ENCODE measurements around the gene AMMECR1L.

The AMMECR1L gene

GRCh38 chr2:127873707-127874303 is 12.0 kb downstream of the AMMECR1L start:
- Histone ChIP-seq H3K4ac (ENCODE audit: low read depth in 1 of 2, low read length in 2 of 2) (no peak overlapping the region), H3K27ac (ENCODE audit: low read length, poor library complexity, severe bottlenecking) (no peak overlapping the region), H3K4me3 (ENCODE audit: insufficient read depth in 1 of 2, low read depth in 1 of 2, low read length in 2 of 2) (no peak overlapping the region), H2BK15ac (ENCODE audit: low read depth, poor library complexity, severe bottlenecking) (no peak overlapping the region), H3K27me3 (ENCODE audit: control insufficient read depth in 1 of 2, insufficient read depth in 1 of 2, low read length in 2 of 2) (no peaks in the 10 kb centered on the region), H3K23ac (ENCODE audit: low read length in 2 of 2) (no peak overlapping the region), H3K18ac (ENCODE audit: low read depth in 1 of 2, low read length in 2 of 2) (no peak overlapping the region), H3K79me1 (replicated peaks; ENCODE audit: low read length, poor library complexity, severe bottlenecking) (peaks cover 24% of the 10 kb centered on the region), H2BK5ac (ENCODE audit: low read depth, low read length, poor library complexity, severe bottlenecking) (no peak overlapping the region), H2AFZ (ENCODE audit: low read depth, low read length) (no peak overlapping the region), H3K4me2 (ENCODE audit: low read length, poor library complexity, severe bottlenecking) (no peak overlapping the region), H2BK12ac (ENCODE audit: low read length in 2 of 2) (no peak overlapping the region), H4K8ac (ENCODE audit: low read length) (no peak overlapping the region), H3K9ac (ENCODE audit: low read length) (no peak overlapping the region), H2BK120ac (ENCODE audit: low read depth, low read length) (no peak overlapping the region), H2AK5ac (ENCODE audit: low read length, severe bottlenecking) (no peak overlapping the region), H4K91ac (ENCODE audit: low read length) (no peak overlapping the region), H3K4me1 (ENCODE audit: control insufficient read depth, insufficient read depth, low read depth, low read length) (peaks cover 5% of the 10 kb centered on the region), H3K14ac (ENCODE audit: low read length in 2 of 2) (no peak overlapping the region), H3K9me3 (ENCODE audit: control insufficient read depth, low read length) (no peaks in the 10 kb centered on the region), H3K36me3 (ENCODE audit: control insufficient read depth in 1 of 2, insufficient read depth in 2 of 2, low read depth in 1 of 2, low read length in 2 of 2) (peaks cover 28 to 50% of the 10 kb centered on the region in 2 experiments)
- 96% methylated on average over 14 of the region's 14 CpGs for WGBS
- DNase-seq, result no peak

GRCh38 chr2:127872354-127872753 is 13.4 kb downstream of the AMMECR1L start:
- H3K18ac ChIP-seq (ENCODE audit: low read depth in 1 of 2, low read length in 2 of 2), result no peak overlapping the region
- DNase-seq, result no peak
- H3K36me3 ChIP-seq (ENCODE audit: control insufficient read depth in 1 of 2, insufficient read depth in 2 of 2, low read depth in 1 of 2, low read length in 2 of 2), result peaks cover 34 to 58% of the 10 kb centered on the region in 2 experiments
- H4K8ac ChIP-seq (ENCODE audit: low read length), result no peak overlapping the region
- H2BK120ac ChIP-seq (ENCODE audit: low read depth, low read length), result no peak overlapping the region
- H2BK15ac ChIP-seq (ENCODE audit: low read depth, poor library complexity, severe bottlenecking), result no peak overlapping the region
- peaks cover 27% of the 10 kb centered on the region for H3K79me1 ChIP-seq (replicated peaks; ENCODE audit: low read length, poor library complexity, severe bottlenecking)
- no peak overlapping the region for H3K23ac ChIP-seq (ENCODE audit: low read length in 2 of 2)
- no peaks in the 10 kb centered on the region for H3K9me3 ChIP-seq (ENCODE audit: control insufficient read depth, low read length)
- no peak overlapping the region for H2BK5ac ChIP-seq (ENCODE audit: low read depth, low read length, poor library complexity, severe bottlenecking)
- no peaks in the 10 kb centered on the region for H3K27me3 ChIP-seq (ENCODE audit: control insufficient read depth in 1 of 2, insufficient read depth in 1 of 2, low read length in 2 of 2)
- peaks cover 3% of the 10 kb centered on the region for H3K4me1 ChIP-seq (ENCODE audit: control insufficient read depth, insufficient read depth, low read depth, low read length)
- H2BK12ac ChIP-seq (ENCODE audit: low read length in 2 of 2), result no peak overlapping the region
- H3K4me3 ChIP-seq (ENCODE audit: insufficient read depth in 1 of 2, low read depth in 1 of 2, low read length in 2 of 2), result no peak overlapping the region
- H2AFZ ChIP-seq (ENCODE audit: low read depth, low read length), result no peak overlapping the region
- peak overlapping the region in 1 of 2 experiments; percentile 12 for H3K14ac ChIP-seq (ENCODE audit: low read length in 2 of 2)
- H3K4me2 ChIP-seq (ENCODE audit: low read length, poor library complexity, severe bottlenecking), result no peak overlapping the region
- no peak overlapping the region for H2AK5ac ChIP-seq (ENCODE audit: low read length, severe bottlenecking)
- H4K91ac ChIP-seq (ENCODE audit: low read length), result no peak overlapping the region
- no peak overlapping the region for H3K4ac ChIP-seq (ENCODE audit: low read depth in 1 of 2, low read length in 2 of 2)
- no peak overlapping the region for H3K27ac ChIP-seq (ENCODE audit: low read length, poor library complexity, severe bottlenecking)
- no peak overlapping the region for H3K9ac ChIP-seq (ENCODE audit: low read length)

DNA sequence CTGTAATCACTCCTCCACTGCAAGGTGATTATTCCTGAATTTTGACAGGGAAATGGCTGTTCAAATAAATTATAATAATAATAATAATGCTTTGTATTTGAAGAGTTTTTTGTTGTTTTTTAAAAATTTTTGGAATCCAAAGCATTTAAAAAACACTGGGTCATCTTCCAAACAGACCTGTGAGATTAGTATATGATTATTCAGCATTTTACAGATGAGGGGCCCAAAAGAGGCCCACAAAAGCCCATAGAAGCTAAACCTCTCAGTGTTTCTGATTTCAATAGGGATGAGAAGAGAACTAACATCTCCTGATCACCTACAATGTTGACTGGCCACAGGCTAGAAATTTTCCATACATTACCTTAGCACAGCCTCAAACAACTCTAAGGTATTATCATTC is 19.8 kb downstream of the AMMECR1L start:
- no peak overlapping the region for H2BK120ac ChIP-seq (ENCODE audit: low read depth, low read length)
- no peak overlapping the region for H2BK12ac ChIP-seq (ENCODE audit: low read length in 2 of 2)
- H3K79me1 ChIP-seq (replicated peaks; ENCODE audit: low read length, poor library complexity, severe bottlenecking), result peaks cover 37% of the 10 kb centered on the region
- H3K4me3 ChIP-seq (ENCODE audit: insufficient read depth in 1 of 2, low read depth in 1 of 2, low read length in 2 of 2), result no peak overlapping the region
- DNase-seq, result no peak
- peaks cover 42 to 86% of the 10 kb centered on the region in 2 experiments for H3K36me3 ChIP-seq (ENCODE audit: control insufficient read depth in 1 of 2, insufficient read depth in 2 of 2, low read depth in 1 of 2, low read length in 2 of 2)
- H3K4me1 ChIP-seq (ENCODE audit: control insufficient read depth, insufficient read depth, low read depth, low read length), result no peaks in the 10 kb centered on the region
- no peaks in the 10 kb centered on the region for H3K27me3 ChIP-seq (ENCODE audit: control insufficient read depth in 1 of 2, insufficient read depth in 1 of 2, low read length in 2 of 2)
- H3K14ac ChIP-seq (ENCODE audit: low read length in 2 of 2), result no peak overlapping the region
- H3K4ac ChIP-seq (ENCODE audit: low read depth in 1 of 2, low read length in 2 of 2), result no peak overlapping the region
- no peak overlapping the region for H3K23ac ChIP-seq (ENCODE audit: low read length in 2 of 2)
- H3K9ac ChIP-seq (ENCODE audit: low read length), result no peak overlapping the region
- H2AFZ ChIP-seq (ENCODE audit: low read depth, low read length), result no peak overlapping the region
- no peak overlapping the region for H3K18ac ChIP-seq (ENCODE audit: low read depth in 1 of 2, low read length in 2 of 2)
- H2BK15ac ChIP-seq (ENCODE audit: low read depth, poor library complexity, severe bottlenecking), result no peak overlapping the region
- no peak overlapping the region for H4K91ac ChIP-seq (ENCODE audit: low read length)
- no peak overlapping the region for H3K4me2 ChIP-seq (ENCODE audit: low read length, poor library complexity, severe bottlenecking)
- no peak overlapping the region for H4K8ac ChIP-seq (ENCODE audit: low read length)
- no peak overlapping the region for H3K27ac ChIP-seq (ENCODE audit: low read length, poor library complexity, severe bottlenecking)
- no peak overlapping the region for H2AK5ac ChIP-seq (ENCODE audit: low read length, severe bottlenecking)
- H2BK5ac ChIP-seq (ENCODE audit: low read depth, low read length, poor library complexity, severe bottlenecking), result no peak overlapping the region
- H3K9me3 ChIP-seq (ENCODE audit: control insufficient read depth, low read length), result no peaks in the 10 kb centered on the region

GRCh38 chr2:127864877-127865276 is 20.9 kb downstream of the AMMECR1L start:
- 87% methylated on average over 10 of the region's 11 CpGs for WGBS
- H3K14ac ChIP-seq (ENCODE audit: low read length in 2 of 2), result no peak overlapping the region

More at GRCh38 chr2:127864877-127865276, 20.9 kb downstream of the AMMECR1L start:
- Histone ChIP-seq H2BK12ac (ENCODE audit: low read length in 2 of 2) (no peak overlapping the region), H2BK5ac (ENCODE audit: low read depth, low read length, poor library complexity, severe bottlenecking) (no peak overlapping the region), H3K36me3 (ENCODE audit: control insufficient read depth in 1 of 2, insufficient read depth in 2 of 2, low read depth in 1 of 2, low read length in 2 of 2) (peaks cover 38 to 79% of the 10 kb centered on the region in 2 experiments), H2AK5ac (ENCODE audit: low read length, severe bottlenecking) (no peak overlapping the region), H3K4ac (ENCODE audit: low read depth in 1 of 2, low read length in 2 of 2) (no peak overlapping the region), H3K4me2 (ENCODE audit: low read length, poor library complexity, severe bottlenecking) (no peak overlapping the region), H4K8ac (ENCODE audit: low read length) (no peak overlapping the region), H3K9ac (ENCODE audit: low read length) (no peak overlapping the region), H2BK15ac (ENCODE audit: low read depth, poor library complexity, severe bottlenecking) (no peak overlapping the region), H3K79me1 (replicated peaks; ENCODE audit: low read length, poor library complexity, severe bottlenecking) (peaks cover 32% of the 10 kb centered on the region), H3K23ac (ENCODE audit: low read length in 2 of 2) (no peak overlapping the region), H3K18ac (ENCODE audit: low read depth in 1 of 2, low read length in 2 of 2) (no peak overlapping the region), H2AFZ (ENCODE audit: low read depth, low read length) (no peak overlapping the region), H2BK120ac (ENCODE audit: low read depth, low read length) (no peak overlapping the region), H3K27me3 (ENCODE audit: control insufficient read depth in 1 of 2, insufficient read depth in 1 of 2, low read length in 2 of 2) (no peaks in the 10 kb centered on the region), H3K4me1 (ENCODE audit: control insufficient read depth, insufficient read depth, low read depth, low read length) (no peaks in the 10 kb centered on the region), H3K9me3 (ENCODE audit: control insufficient read depth, low read length) (no peaks in the 10 kb centered on the region), H4K91ac (ENCODE audit: low read length) (no peak overlapping the region), H3K27ac (ENCODE audit: low read length, poor library complexity, severe bottlenecking) (no peak overlapping the region), H3K4me3 (ENCODE audit: insufficient read depth in 1 of 2, low read depth in 1 of 2, low read length in 2 of 2) (no peak overlapping the region)
- DNase-seq, result peak; percentile 32

All from mesenchymal stem cell (in vitro differentiated cells and primary cell).